ENCODE measurements around the gene STT3A. TPM values are rescaled to one million over a fixed set of nuclear protein-coding genes. Genes with fewer than 3 reads are reported as not detected.
A peak's percentile ranks its signal among the peaks of the same experiment; 100 is the strongest.

STT3A gene
- 10 to 100 TPM; 54.8 to 61.4 TPM for total RNA-seq
- 49.2 to 102 reads per million in 2 donors for total RNA-seq

DNA sequence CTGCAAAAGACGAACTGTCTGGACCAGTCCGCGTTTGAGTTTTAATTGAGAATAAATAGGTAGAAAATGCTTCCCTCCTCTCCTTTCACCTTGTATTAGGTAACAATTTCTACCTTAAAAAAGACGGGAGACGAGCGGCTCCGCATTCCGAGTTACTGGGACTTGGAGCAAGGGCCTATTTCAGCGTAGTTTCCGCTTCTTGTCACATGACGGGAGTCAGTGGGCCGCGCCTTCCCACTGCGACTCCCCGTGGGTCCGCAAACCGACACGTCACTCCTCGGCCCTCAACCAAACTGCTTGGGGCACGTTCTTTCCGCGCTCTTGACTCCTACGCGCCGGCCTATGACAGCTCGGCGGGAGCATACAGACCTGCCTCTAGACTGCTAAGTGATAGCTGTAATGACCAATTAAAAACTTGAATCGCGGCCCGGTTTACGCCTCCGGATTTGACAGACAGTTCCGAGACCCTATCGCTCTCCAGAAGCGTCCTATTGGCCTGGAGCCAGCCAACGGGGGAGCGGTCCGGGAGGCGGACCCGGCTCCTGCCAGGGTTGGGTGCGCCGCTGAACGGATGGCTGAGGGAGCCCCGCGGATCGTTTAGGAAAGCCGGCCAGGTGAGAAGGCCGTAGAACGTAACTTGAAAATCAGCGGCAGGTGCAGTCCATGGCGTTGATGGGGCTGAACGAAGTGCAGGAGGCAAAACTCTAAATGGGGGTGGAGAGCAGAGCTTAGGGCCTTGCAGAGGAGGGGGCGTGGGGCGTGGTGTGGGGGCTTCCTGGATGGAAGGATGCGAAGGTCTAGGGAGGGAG is at the start of gene STT3A:
Gene STT3A (plus strand): TSS at position 548 of the 809 bp plus-strand sequence. CDS start 3,064 bp downstream, outside the sequence.
- Mint-ChIP-seq H3K27ac (peak within 1 kb of the TSS; percentile 99), H3K36me3 (ENCODE audit: low read depth) (peaks cover 6% of the 10 kb centered on the region), H3K4me3 (peak within 1 kb of the TSS; percentile 99), H3K27me3 (no peaks in the 10 kb centered on the region), H3K4me1 (peaks cover 46% of the 10 kb centered on the region)
- peak; percentile 94 for ATAC-seq
- H3K9me3 ChIP-seq (ENCODE audit: control insufficient read depth, low read length, poor library complexity, severe bottlenecking): no peaks in the 10 kb centered on the region
- peak; percentile 89 to 97 (median 94) for DNase-seq

DNA sequence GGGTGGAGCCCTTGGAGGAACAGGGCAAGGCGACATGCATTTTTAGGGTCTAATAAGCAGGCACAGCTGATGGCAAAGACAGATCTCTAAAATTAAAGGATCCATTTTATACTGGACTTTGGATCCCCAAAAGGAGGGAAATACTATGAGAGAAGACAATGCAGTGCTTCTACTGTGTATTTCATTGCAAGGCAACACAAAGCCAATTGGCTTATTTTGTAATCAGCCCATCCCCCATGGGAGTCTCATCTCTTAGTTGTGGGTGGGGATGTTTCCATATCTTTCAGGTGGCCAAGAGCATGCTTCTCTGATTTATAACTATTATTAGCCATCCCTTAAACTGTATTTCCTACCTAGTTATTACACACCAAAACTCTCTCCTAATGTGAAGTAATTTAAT is 41.9 kb upstream of the STT3A start:
- H3K4me1 Mint-ChIP-seq: no peaks in the 10 kb centered on the region
- no peak overlapping the region for H3K27ac Mint-ChIP-seq
- peaks cover 27% of the 10 kb centered on the region for H3K27me3 Mint-ChIP-seq
- ATAC-seq (no peak), DNase-seq (no peak)
- peaks cover 15% of the 10 kb centered on the region for H3K9me3 ChIP-seq (ENCODE audit: control insufficient read depth, low read length, poor library complexity, severe bottlenecking)
- H3K36me3 Mint-ChIP-seq (ENCODE audit: low read depth): peaks cover 2% of the 10 kb centered on the region
- no peak overlapping the region for H3K4me3 Mint-ChIP-seq

DNA sequence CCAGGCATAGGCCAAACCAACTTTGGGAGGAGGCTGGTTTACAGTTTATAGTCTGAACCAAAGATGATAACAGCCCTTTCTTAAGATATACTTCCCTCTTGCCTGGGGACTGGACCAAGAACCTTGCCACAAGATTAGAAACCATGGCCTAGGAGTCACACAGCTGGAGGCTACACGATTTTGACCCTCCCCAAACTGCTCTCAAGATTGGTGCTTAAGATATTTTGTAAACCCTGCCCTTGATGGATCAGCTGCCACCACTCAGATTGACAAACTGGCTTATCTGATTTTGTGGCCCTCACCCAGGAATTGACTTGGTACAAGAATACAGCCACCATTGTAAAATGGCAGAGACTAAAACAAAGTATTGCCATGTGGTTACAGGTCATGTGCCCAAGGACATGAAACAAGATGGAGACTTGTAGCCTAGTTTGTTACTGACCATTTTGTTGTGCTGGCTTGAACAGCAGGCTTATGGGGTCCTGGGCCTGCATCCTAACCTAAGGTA is 40.8 kb upstream of the STT3A start:
- ATAC-seq (no peak), DNase-seq (no peak)
- H3K9me3 ChIP-seq (ENCODE audit: control insufficient read depth, low read length, poor library complexity, severe bottlenecking): peaks cover 15% of the 10 kb centered on the region
- H3K4me1 Mint-ChIP-seq: no peaks in the 10 kb centered on the region
- H3K27me3 Mint-ChIP-seq: peaks cover 18% of the 10 kb centered on the region
- peaks cover 2% of the 10 kb centered on the region for H3K36me3 Mint-ChIP-seq (ENCODE audit: low read depth)
- no peak overlapping the region for H3K4me3 Mint-ChIP-seq
- H3K27ac Mint-ChIP-seq: no peak overlapping the region

DNA sequence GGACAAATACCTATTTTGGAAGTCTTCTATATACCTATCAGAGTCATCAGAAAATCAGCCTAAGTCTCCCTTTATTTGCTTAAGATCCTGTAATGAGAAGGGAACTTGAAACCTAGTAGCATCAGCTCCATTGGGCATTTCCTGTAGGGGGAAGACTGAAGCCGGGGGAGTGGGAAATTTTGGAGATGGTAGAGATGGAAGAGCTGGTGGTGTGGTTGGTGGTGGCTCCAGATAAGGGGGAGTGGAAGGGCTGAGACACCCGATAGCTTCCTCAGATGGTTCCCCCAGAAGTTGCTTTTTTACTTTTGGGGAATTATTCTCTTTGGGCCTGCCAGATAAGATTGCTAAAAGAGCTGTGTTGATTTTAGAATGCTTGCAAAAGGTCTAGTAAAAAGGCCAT is 39.7 kb upstream of the STT3A start:
- Mint-ChIP-seq H3K36me3 (ENCODE audit: low read depth) (peaks cover 2% of the 10 kb centered on the region), H3K27ac (no peak overlapping the region), H3K27me3 (peaks cover 8% of the 10 kb centered on the region), H3K4me1 (no peaks in the 10 kb centered on the region), H3K4me3 (no peak overlapping the region)
- peaks cover 15% of the 10 kb centered on the region for H3K9me3 ChIP-seq (ENCODE audit: control insufficient read depth, low read length, poor library complexity, severe bottlenecking)
- ATAC-seq (no peak), DNase-seq (no peak)

DNA sequence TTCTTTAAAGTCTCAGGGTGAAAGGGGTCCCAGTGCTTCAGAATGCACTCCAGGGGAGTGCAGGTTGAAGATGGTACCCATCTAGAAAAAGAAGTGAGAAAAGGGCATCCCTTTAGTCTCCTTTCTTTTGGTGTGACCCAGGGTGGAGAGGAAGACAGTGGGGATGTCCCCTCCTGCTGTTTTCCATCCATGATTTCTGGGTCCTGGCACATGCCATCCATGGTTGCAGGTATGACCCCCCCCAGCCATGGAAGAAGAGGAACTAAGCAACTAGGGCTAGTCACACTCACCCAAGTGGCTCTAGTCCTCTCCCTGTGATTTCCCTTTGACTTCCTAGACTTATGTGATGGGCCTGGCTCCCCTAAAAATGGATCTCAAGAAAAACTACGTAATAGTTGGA is 39.3 kb upstream of the STT3A start:
- DNase-seq (no peak), ATAC-seq (no peak)
- Mint-ChIP-seq H3K27ac (no peak overlapping the region), H3K36me3 (ENCODE audit: low read depth) (peaks cover 2% of the 10 kb centered on the region), H3K27me3 (peaks cover 3% of the 10 kb centered on the region), H3K4me1 (no peaks in the 10 kb centered on the region), H3K4me3 (no peak overlapping the region)
- peaks cover 15% of the 10 kb centered on the region for H3K9me3 ChIP-seq (ENCODE audit: control insufficient read depth, low read length, poor library complexity, severe bottlenecking)

DNA sequence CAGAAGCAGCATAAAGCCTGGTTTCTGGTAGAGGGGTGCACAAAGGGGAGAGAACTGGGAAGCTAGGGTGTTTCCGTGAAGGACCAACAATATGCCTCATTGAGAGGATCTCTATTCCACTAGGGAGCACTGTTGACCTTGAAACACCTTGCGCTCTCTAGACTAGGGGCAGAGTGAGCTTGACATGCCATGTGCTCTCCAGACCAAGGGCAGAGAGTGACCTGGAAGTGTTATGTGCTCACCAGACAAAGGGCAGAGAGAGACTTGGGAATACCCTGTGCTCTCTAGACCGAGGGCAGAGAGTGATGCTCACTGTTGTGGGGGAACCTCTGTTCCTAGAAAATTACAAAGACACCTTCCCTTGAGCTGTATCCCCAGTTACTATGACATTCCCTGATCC is 38.6 kb upstream of the STT3A start:
- no peaks in the 10 kb centered on the region for H3K27me3 Mint-ChIP-seq
- no peak for ATAC-seq
- H3K9me3 ChIP-seq (ENCODE audit: control insufficient read depth, low read length, poor library complexity, severe bottlenecking): peaks cover 15% of the 10 kb centered on the region
- no peak overlapping the region for H3K4me3 Mint-ChIP-seq
- H3K4me1 Mint-ChIP-seq: no peaks in the 10 kb centered on the region
- H3K27ac Mint-ChIP-seq: no peak overlapping the region
- DNase-seq: no peak
- H3K36me3 Mint-ChIP-seq (ENCODE audit: low read depth): peaks cover 2% of the 10 kb centered on the region

DNA sequence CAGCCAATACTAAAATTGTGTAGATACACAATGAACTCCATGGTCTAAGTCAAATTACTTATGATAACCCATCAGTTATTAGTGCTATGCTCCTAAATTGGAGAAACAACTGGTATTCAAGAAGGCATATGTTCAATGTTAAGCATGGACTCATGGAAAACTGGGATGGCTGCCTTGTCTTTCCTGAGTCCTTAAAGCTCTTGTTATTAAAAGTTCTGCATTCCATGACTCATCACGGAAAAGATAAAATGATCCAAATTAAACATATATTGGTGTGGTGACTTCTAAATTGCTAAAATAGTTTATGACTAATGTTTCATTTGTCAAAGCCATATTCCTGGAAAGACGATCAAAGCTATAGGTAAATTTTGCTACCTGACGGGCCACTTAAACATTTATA is 32.8 kb upstream of the STT3A start:
- H3K36me3 Mint-ChIP-seq (ENCODE audit: low read depth): peaks cover 2% of the 10 kb centered on the region
- ATAC-seq: no peak
- H3K27me3 Mint-ChIP-seq: no peaks in the 10 kb centered on the region

DNA sequence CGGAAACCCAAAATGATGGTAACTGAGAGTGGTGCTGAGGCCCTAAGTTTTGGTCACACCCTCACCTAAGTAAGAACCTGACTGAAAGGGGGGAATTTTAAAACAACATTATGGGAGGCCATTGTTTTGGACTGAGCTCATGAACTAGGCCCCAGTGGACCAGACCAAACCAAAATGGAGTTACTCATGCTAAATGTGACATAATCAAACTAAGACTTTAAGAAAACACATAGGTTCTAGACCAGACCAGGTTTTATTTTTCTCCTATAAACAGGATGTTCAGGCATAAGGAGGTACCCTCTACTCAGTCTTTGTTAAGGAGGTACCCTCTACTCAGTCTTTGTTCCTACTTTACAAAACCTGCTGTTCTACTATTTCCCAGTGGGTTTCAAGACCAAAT is 30.7 kb upstream of the STT3A start:
- Mint-ChIP-seq H3K27me3 (no peaks in the 10 kb centered on the region), H3K27ac (no peak overlapping the region), H3K4me1 (peaks cover 3% of the 10 kb centered on the region), H3K4me3 (no peak overlapping the region), H3K36me3 (ENCODE audit: low read depth) (no peaks in the 10 kb centered on the region)
- DNase-seq (no peak), ATAC-seq (no peak)
- H3K9me3 ChIP-seq (ENCODE audit: control insufficient read depth, low read length, poor library complexity, severe bottlenecking): no peaks in the 10 kb centered on the region

More for the DNA sequence above, 32.8 kb upstream of the STT3A start:
- no peak overlapping the region for H3K27ac Mint-ChIP-seq
- no peak overlapping the region for H3K4me3 Mint-ChIP-seq
- H3K4me1 Mint-ChIP-seq: no peaks in the 10 kb centered on the region
- H3K9me3 ChIP-seq (ENCODE audit: control insufficient read depth, low read length, poor library complexity, severe bottlenecking): no peaks in the 10 kb centered on the region
- no peak for DNase-seq

DNA sequence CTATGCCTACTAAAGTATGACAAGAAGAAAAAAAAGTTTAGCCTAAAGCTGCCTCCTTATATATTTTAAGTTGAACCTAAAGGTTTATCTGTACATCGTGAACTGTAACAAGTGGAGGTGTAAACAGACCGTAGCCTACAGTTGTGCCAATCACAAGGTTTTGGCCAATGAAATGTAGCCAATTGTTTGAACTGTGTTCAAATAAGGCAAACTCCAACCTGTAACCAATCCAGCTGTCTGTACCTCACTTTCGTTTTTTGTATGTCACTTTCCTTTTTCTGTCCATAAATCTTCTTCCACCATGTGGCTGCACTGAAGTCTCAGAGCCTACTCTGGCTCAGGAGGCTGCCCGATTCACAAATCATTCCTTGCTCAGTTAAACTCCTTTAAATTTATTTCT is 30.2 kb upstream of the STT3A start:
- no peak for DNase-seq
- H3K4me1 Mint-ChIP-seq: peaks cover 5% of the 10 kb centered on the region
- no peak overlapping the region for H3K27ac Mint-ChIP-seq
- no peaks in the 10 kb centered on the region for H3K27me3 Mint-ChIP-seq
- H3K9me3 ChIP-seq (ENCODE audit: control insufficient read depth, low read length, poor library complexity, severe bottlenecking): no peaks in the 10 kb centered on the region
- no peaks in the 10 kb centered on the region for H3K36me3 Mint-ChIP-seq (ENCODE audit: low read depth)
- ATAC-seq: no peak
- H3K4me3 Mint-ChIP-seq: no peak overlapping the region

DNA sequence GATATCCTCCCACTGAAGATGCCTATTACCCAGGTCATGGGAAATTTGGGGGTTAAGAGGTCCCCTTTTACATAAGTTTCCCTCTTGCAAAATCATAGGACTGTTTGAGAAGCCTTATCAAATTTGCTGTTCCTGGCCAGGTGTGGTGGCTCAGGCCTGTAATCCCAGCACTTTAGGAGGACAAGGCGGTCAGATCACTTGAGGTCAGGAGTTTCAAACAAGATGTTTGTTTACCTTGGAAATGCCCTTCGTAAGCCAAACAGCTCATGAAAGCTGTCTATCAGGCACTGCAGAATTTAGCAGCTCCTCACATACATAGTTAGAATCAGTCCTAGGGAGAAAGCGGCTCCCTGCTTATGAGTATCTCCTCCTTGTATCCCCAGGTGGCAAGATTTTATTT is 28.3 kb upstream of the STT3A start:
- H3K27me3 Mint-ChIP-seq: no peaks in the 10 kb centered on the region
- H3K27ac Mint-ChIP-seq: no peak overlapping the region
- no peak overlapping the region for H3K4me3 Mint-ChIP-seq
- no peak for ATAC-seq
- H3K36me3 Mint-ChIP-seq (ENCODE audit: low read depth): no peaks in the 10 kb centered on the region
- H3K4me1 Mint-ChIP-seq: peaks cover 8% of the 10 kb centered on the region
- no peak for DNase-seq
- H3K9me3 ChIP-seq (ENCODE audit: control insufficient read depth, low read length, poor library complexity, severe bottlenecking): no peaks in the 10 kb centered on the region

DNA sequence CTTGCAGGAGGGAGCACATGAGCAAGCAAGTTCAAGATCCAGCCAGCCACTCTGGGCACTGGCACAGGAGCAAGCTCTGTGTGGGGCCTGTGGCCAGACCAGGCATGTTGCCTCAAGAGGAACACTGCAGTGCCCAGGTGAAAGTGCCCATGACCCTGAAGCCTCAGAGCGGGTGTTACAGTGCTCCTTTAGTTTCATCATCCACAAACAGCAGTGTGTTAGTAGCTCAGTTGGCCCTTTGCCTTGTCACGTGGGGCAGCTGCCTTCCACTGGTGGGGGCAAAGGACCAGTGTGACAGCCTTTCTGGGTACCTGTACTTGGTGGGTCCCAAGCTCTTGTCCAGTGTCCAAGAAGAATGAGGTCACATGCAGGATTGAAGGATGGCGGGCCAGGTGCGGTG is 26.4 kb upstream of the STT3A start:
- Mint-ChIP-seq H3K27me3 (no peaks in the 10 kb centered on the region), H3K27ac (no peak overlapping the region), H3K36me3 (ENCODE audit: low read depth) (no peaks in the 10 kb centered on the region), H3K4me1 (peaks cover 20% of the 10 kb centered on the region), H3K4me3 (no peak overlapping the region)
- DNase-seq: no peak
- ATAC-seq: no peak
- no peaks in the 10 kb centered on the region for H3K9me3 ChIP-seq (ENCODE audit: control insufficient read depth, low read length, poor library complexity, severe bottlenecking)

DNA sequence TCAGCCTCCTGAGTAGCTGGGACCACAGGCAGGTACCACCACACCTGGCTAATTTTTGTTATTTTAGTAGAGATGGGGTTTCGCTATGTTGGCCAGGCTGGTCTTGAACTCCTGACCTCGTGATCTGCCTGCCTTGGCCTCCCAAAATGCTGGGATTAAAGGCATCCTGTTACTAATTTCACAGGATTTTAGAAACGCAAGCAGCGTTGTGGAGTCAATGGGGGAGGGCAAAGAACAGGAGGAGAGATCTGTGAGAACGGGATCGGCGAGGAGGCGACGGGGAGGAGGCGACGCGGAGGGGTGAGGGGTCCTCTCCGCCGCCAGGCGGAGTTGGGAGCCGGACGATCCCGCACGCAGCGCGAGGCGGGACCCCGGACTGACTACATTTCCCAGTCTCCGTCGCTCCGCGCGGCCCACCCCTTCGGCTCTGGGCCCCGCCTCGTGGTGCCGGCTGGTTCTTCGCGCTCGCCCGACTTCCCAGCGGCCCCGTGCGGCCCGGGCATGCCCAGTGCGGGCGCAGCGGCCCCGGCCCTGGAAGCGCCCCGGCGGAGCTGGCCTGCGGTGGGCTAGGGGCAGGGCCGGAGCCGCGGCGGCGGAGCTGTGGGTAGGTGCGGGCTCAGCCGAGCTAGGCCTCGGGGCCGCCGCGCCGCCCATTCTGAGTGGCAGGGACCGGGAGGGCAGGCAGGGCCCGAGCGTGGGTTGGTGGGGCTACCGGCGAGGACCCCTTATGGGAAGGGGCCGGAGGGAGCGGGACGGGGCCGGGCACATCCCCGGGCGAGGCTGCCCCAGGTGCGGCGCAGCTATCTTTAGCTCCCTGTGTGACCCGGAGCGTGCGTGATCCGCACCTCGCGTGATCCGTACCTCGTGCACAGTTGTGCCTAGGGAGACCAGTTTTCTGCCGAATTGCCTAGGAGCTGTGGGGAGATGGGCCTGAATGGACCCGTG is 23.4 kb upstream of the STT3A start, which contains the start of gene EI24:
Gene EI24 (plus strand): TSS at position 508 of the 945 bp plus-strand sequence. CDS start 3,051 bp downstream, outside the sequence.
- H3K4me1 Mint-ChIP-seq: peaks cover 28% of the 10 kb centered on the region
- peak within 1 kb of the TSS; percentile 80 for H3K27ac Mint-ChIP-seq
- no peaks in the 10 kb centered on the region for H3K36me3 Mint-ChIP-seq (ENCODE audit: low read depth)
- peak; percentile 97 for ATAC-seq
- no peaks in the 10 kb centered on the region for H3K27me3 Mint-ChIP-seq
- H3K4me3 Mint-ChIP-seq: peak within 1 kb of the TSS; percentile 94
- no peaks in the 10 kb centered on the region for H3K9me3 ChIP-seq (ENCODE audit: control insufficient read depth, low read length, poor library complexity, severe bottlenecking)
- DNase-seq: peak; percentile 80 to 82 (median 80)

Measured in T-helper 17 cell (primary cell).